OCI-LY7 (cell line): Measurements from ENCODE around the gene C16orf46.

Source experiments
- CTCF ChIP-seq: fragments of 200-600 bp; sonication (generic); conservative IDR thresholded peaks from 2 replicates; pipeline ENCODE4 v1.5.1; 2014; ENCODE audit warnings: mild to moderate bottlenecking, antibody characterized with exemption, low read length, moderate library complexity, mixed read lengths
- EZH2phosphoT487 ChIP-seq: fragments of 200-600 bp; sonication (generic); IDR thresholded peaks from 2 replicates; pipeline ENCODE4 v1.6.1; 2018; ENCODE audit warnings: low read depth, borderline replicate concordance, mild to moderate bottlenecking, mixed run types, antibody characterized with exemption, low read length, moderate library complexity, mixed read lengths

DNA sequence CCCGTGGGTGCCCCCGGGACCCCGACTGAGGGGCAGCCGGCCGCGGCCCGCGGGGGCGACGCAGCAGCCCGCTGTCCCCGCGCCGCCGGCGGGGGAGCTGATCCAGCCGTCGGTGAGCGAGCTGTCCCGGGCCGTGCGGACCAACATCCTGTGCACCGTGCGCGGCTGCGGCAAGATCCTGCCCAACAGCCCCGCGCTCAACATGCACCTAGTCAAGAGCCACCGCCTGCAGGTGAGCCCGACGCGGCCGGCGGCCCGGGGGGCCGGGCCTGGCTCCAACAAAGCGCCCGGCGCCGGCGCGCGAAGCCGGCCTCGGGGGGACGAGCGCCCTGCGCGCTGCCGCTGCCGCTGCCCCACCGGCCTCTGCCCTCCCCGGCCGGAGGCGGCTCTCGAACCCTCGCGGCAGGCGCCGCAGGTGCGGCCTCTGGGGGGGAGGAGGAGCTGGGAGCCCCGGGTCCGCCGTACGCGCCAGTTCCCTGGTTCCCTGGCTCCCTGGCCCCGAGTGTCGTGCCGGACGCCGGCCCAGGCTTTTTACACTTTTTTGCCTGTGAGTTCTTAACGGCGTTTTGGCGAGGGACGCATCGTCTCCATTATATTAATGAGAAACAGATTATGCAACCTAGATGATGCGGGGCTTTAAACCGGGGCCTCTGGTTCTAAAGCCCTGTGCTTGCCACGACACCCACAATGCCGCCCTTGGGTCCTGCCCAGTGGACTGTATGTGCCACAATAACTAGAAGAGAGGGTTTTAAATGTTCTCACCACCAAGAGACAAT lies 40.9 kb downstream of the C16orf46 start:
- TF ChIP-seq CTCF = no peak
- TF ChIP-seq EZH2phosphoT487 = no peak
